Ascending aorta (tissue), 2 donors: ENCODE results near the gene PEAK1. TPM values are rescaled to one million over a fixed set of nuclear protein-coding genes. Genes with fewer than 3 reads are reported as not detected.

ENCODE experiments used
- DNase-seq, 2 donors: peaks; one replicate each; pipeline ENCODE4 v3.0.0-alpha.2; 2019; ENCODE audit warnings: low spot score in 2 of 2
- H3K27ac ChIP-seq, 2 donors: fragments of 200-600 bp; sonication (generic); one replicate each; pipeline ENCODE4 v1.5.1; 2016 to 2017; ENCODE audit warnings: mild to moderate bottlenecking in 1 of 2
- H3K27me3 ChIP-seq: fragments of 200-600 bp; sonication (generic); one replicate; pipeline ENCODE4 v1.5.1; 2017
- H3K36me3 ChIP-seq, 2 donors: fragments of 200-600 bp; sonication (generic); one replicate each; pipeline ENCODE4 v1.5.1; 2016
- H3K4me1 ChIP-seq, 2 donors: fragments of 200-600 bp; sonication (generic); one replicate each; pipeline ENCODE4 v1.5.1; 2016 to 2017; ENCODE audit warnings: mild to moderate bottlenecking in 1 of 2
- H3K4me3 ChIP-seq, 2 donors: fragments of 200-600 bp; sonication (generic); one replicate each; pipeline ENCODE4 v1.5.1; 2016 to 2017; ENCODE audit warnings: mild to moderate bottlenecking in 1 of 2
- H3K9me3 ChIP-seq, 2 donors: fragments of 200-600 bp; sonication (generic); one replicate each; pipeline ENCODE4 v1.5.1; 2016
- CTCF ChIP-seq, 3 experiments: fragments of 200-600 bp in 2 of 3; fragments of 450-650 bp in 1 of 3; sonication (generic) in 2 of 3; IDR thresholded peaks; one replicate each; pipeline ENCODE4 v1.5.1; 2016 to 2019; ENCODE audit warnings: antibody characterized with exemption in 3 of 3, mild to moderate bottlenecking in 1 of 3, moderate library complexity in 1 of 3
- intact Hi-C: fragments of 100-400 bp; cut with DNase I; formaldehyde crosslinking; loops from one replicate; pipeline ENCODE4 v1.15.1; 2023
- total RNA-seq: library from RNA; depleted of rRNA; stranded (reverse); fragments of >200 nt; gene quantifications from one replicate; pipeline ENCODE4 v1.1.0, GENCODE V29; 2016

PEAK1 gene
- total RNA-seq, 1 donor from 2014 or later = 53.7 TPM

- H3K27ac ChIP-seq = no peak overlapping the region
- H3K9me3 ChIP-seq = no peaks in the 10 kb centered on the region
- DNase-seq = no peak
- no peaks in the 10 kb centered on the region for H3K36me3 ChIP-seq
- H3K4me3 ChIP-seq = no peak overlapping the region
- H3K27me3 ChIP-seq = no peaks in the 10 kb centered on the region
- H3K4me1 ChIP-seq = peaks cover 0 to 8% of the 10 kb centered on the region in 2 donors
- intact Hi-C loops = no loop called here
- no peak for TF ChIP-seq CTCF (IDR thresholded peaks at IDR 0.05)
Measured at GRCh38 chr15:77333166-77333565, 86.7 kb downstream of the PEAK1 start.

GRCh38 chr15:77329202-77329601 is 90.7 kb downstream of the PEAK1 start:
- TF ChIP-seq CTCF (IDR thresholded peaks at IDR 0.05) = no peak
- Histone ChIP-seq H3K27ac (no peak overlapping the region), H3K36me3 (no peaks in the 10 kb centered on the region), H3K9me3 (no peaks in the 10 kb centered on the region), H3K4me3 (no peak overlapping the region), H3K27me3 (no peaks in the 10 kb centered on the region), H3K4me1 (peaks cover 0 to 15% of the 10 kb centered on the region in 2 donors)
- DNase-seq = no peak
- intact Hi-C loops = no loop called here

GRCh38 chr15:77327844-77328529 is 91.9 kb downstream of the PEAK1 start:
- intact Hi-C loops = no loop called here
- H3K27me3 ChIP-seq = no peaks in the 10 kb centered on the region
- no peak overlapping the region for H3K4me3 ChIP-seq
- H3K4me1 ChIP-seq = peaks cover 0 to 14% of the 10 kb centered on the region in 2 donors
- no peak for DNase-seq
- H3K36me3 ChIP-seq = no peaks in the 10 kb centered on the region
- no peaks in the 10 kb centered on the region for H3K9me3 ChIP-seq
- H3K27ac ChIP-seq = no peak overlapping the region
- TF ChIP-seq CTCF (IDR thresholded peaks at IDR 0.05) = no peak

GRCh38 chr15:77327168-77327567 is 92.7 kb downstream of the PEAK1 start:
- Histone ChIP-seq H3K36me3 (no peaks in the 10 kb centered on the region), H3K9me3 (no peaks in the 10 kb centered on the region), H3K27ac (no peak overlapping the region), H3K4me1 (peaks cover 0 to 14% of the 10 kb centered on the region in 2 donors), H3K27me3 (no peaks in the 10 kb centered on the region), H3K4me3 (no peak overlapping the region)
- intact Hi-C loops = no loop called here
- DNase-seq = no peak
- TF ChIP-seq CTCF (IDR thresholded peaks at IDR 0.05) = no peak

- H3K27ac ChIP-seq = no peak overlapping the region
- no peak overlapping the region for H3K4me3 ChIP-seq
- DNase-seq = no peak
- H3K27me3 ChIP-seq = no peaks in the 10 kb centered on the region
- peaks cover 0 to 14% of the 10 kb centered on the region in 2 donors for H3K4me1 ChIP-seq
- no peak for TF ChIP-seq CTCF (IDR thresholded peaks at IDR 0.05)
- no peaks in the 10 kb centered on the region for H3K36me3 ChIP-seq
- intact Hi-C loops = no loop called here
- no peaks in the 10 kb centered on the region for H3K9me3 ChIP-seq
Measured at GRCh38 chr15:77326366-77326765, 93.5 kb downstream of the PEAK1 start.

- intact Hi-C loops = no loop called here
- TF ChIP-seq CTCF (IDR thresholded peaks at IDR 0.05) = no peak
Measured at GRCh38 chr15:77312523-77312922, 107.4 kb downstream of the PEAK1 start.

More at GRCh38 chr15:77312523-77312922, 107.4 kb downstream of the PEAK1 start:
- H3K4me1 ChIP-seq = no peaks in the 10 kb centered on the region
- H3K27me3 ChIP-seq = no peaks in the 10 kb centered on the region
- H3K9me3 ChIP-seq = no peaks in the 10 kb centered on the region
- no peak for DNase-seq
- no peaks in the 10 kb centered on the region for H3K36me3 ChIP-seq
- no peak overlapping the region for H3K27ac ChIP-seq
- no peak overlapping the region for H3K4me3 ChIP-seq
